Lung (tissue), 12 donors: ENCODE data around the gene GNG12. TPM values are rescaled to one million over a fixed set of nuclear protein-coding genes. Genes with fewer than 3 reads are reported as not detected.
"Not testable (repeated sequence)": the region's sequence is repeated elsewhere in the genome, so short reads cannot be mapped to it uniquely, and the experiment has no call there.

ENCODE experiments used
- ATAC-seq: fragments of 200-7000 bp; cut with Tn5 transposase; one replicate; pipeline ENCODE4 v1.9.1; 2020; ENCODE audit warnings: moderate number of reproducible peaks; ENCODE audit not compliant: insufficient read depth, low FRiP score
- DNase-seq, 3 donors: peaks; one replicate each; pipeline ENCODE4 v3.0.0-alpha.2; 2013 to 2017
- H3K27ac ChIP-seq, 2 donors: one replicate each; pipeline ENCODE4 v1.5.1; 2013; ENCODE audit warnings: mild to moderate bottlenecking in 2 of 2, moderate library complexity in 2 of 2, control low read depth in 1 of 2, inconsistent platforms in 1 of 2, low read depth in 1 of 2, low read length in 1 of 2
- H3K27me3 ChIP-seq, 3 donors: one replicate each; pipeline ENCODE4 v1.5.1; 2013; ENCODE audit warnings: low read length in 2 of 3; ENCODE audit not compliant: control insufficient read depth in 3 of 3, insufficient read depth in 3 of 3
- H3K36me3 ChIP-seq, 4 donors: one replicate each; pipeline ENCODE4 v1.5.1; 2013; ENCODE audit warnings: low read length in 4 of 4, mild to moderate bottlenecking in 1 of 4, moderate library complexity in 1 of 4; ENCODE audit not compliant: control insufficient read depth in 4 of 4, insufficient read depth in 4 of 4
- H3K4me1 ChIP-seq, 5 donors: one replicate each; pipeline ENCODE4 v1.5.1; 2013; ENCODE audit warnings: low read length in 5 of 5, mild to moderate bottlenecking in 2 of 5, moderate library complexity in 1 of 5; ENCODE audit not compliant: control insufficient read depth in 5 of 5, insufficient read depth in 5 of 5
- H3K4me3 ChIP-seq: one replicate; pipeline ENCODE4 v1.5.1; 2013; ENCODE audit warnings: mild to moderate bottlenecking, control low read depth, moderate library complexity
- H3K9ac ChIP-seq, 2 donors: one replicate each; pipeline ENCODE4 v1.5.1; 2013; ENCODE audit warnings: low read length in 2 of 2, control low read depth in 1 of 2; ENCODE audit not compliant: insufficient read depth in 1 of 2
- H3K9me3 ChIP-seq, 4 donors: one replicate each; pipeline ENCODE4 v1.5.1; 2013; ENCODE audit warnings: low read length in 3 of 4, mild to moderate bottlenecking in 1 of 4, moderate library complexity in 1 of 4; ENCODE audit not compliant: control insufficient read depth in 4 of 4, insufficient read depth in 3 of 4
- WGBS, 2 donors: extraction: QIAGEN DNeasy Blood & Tissue Kit; methylation state at CpG; one replicate each; pipeline ENCODE4 v1.1.7; 2013; 5-methylcytosine and 5-hydroxymethylcytosine counted together
- polyA plus RNA-seq, 2 donors: library from polyadenylated mRNA; stranded (reverse); fragments of 200-250 nt; gene quantifications; one replicate each; pipeline ENCODE4 v1.2.1, GENCODE V29; 2013
- total RNA-seq, 2 donors: library from RNA; depleted of rRNA in 1 of 2; stranded (reverse); fragments of >200 nt in 1 of 2; gene quantifications; one replicate each; pipeline ENCODE4 v1.2.1, GENCODE V29; 2014 to 2021
- TF ChIP-seq, protein P1 (sequence below): IDR thresholded peaks from 2 replicates; pipeline ENCODE4 v1.5.1; 2012; ENCODE audit warnings: mild to moderate bottlenecking; ENCODE audit errors: control extremely low read depth, extremely low read depth
- donor health status: control.
- donor health status: control.
- donor health status: Bipolar disorder and iron deficiency.
- donor health status: healthy.
- donor health status: DM: yes; HTN: yes; CAD: no.

GNG12 gene
- total and polyA plus RNA-seq, 4 donors: 14.0 to 68.4 (median 32.1) TPM

- no peak for ATAC-seq
- H3K4me3 ChIP-seq: no peak overlapping the region
- no peak overlapping the region for H3K9ac ChIP-seq
- no peaks in the 10 kb centered on the region for H3K9me3 ChIP-seq
- no peaks in the 10 kb centered on the region for H3K27me3 ChIP-seq
- no peaks in the 10 kb centered on the region for H3K36me3 ChIP-seq
- DNase-seq: no peak
- TF ChIP-seq, protein P1, sequence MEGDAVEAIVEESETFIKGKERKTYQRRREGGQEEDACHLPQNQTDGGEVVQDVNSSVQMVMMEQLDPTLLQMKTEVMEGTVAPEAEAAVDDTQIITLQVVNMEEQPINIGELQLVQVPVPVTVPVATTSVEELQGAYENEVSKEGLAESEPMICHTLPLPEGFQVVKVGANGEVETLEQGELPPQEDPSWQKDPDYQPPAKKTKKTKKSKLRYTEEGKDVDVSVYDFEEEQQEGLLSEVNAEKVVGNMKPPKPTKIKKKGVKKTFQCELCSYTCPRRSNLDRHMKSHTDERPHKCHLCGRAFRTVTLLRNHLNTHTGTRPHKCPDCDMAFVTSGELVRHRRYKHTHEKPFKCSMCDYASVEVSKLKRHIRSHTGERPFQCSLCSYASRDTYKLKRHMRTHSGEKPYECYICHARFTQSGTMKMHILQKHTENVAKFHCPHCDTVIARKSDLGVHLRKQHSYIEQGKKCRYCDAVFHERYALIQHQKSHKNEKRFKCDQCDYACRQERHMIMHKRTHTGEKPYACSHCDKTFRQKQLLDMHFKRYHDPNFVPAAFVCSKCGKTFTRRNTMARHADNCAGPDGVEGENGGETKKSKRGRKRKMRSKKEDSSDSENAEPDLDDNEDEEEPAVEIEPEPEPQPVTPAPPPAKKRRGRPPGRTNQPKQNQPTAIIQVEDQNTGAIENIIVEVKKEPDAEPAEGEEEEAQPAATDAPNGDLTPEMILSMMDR: no peak
- peaks cover 0 to 7% (median 0%) of the 10 kb centered on the region in 5 donors for H3K4me1 ChIP-seq
- H3K27ac ChIP-seq: no peak overlapping the region
- 42 to 47% methylated on average over 1 of the region's 1 CpG for WGBS, 2 donors
These were observed 164.6 kb downstream of the GNG12 start for GRCh38 chr1:67668660-67669059.

DNA sequence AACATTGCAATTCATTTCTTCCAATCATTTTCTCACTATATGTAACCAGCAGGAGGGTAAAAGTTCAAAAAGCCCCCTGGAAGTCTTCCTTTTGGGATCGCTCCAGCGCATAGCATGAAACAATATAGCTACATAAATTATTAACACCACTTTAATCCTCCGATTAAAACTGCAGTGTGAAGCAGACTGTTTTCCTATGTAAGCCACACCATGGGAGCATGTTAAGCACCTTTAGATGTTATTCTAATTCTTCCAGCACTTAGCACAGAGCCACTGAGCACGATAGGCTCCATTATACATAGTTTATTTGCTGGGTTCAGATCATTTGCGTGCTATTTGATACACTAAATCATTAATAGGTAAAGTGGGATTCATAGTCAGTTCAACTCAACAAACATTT, 166.6 kb downstream of the GNG12 start:
- Histone ChIP-seq H3K4me1 (peaks cover 0 to 9% (median 0%) of the 10 kb centered on the region in 5 donors), H3K27me3 (no peaks in the 10 kb centered on the region), H3K36me3 (no peaks in the 10 kb centered on the region), H3K9me3 (no peaks in the 10 kb centered on the region), H3K4me3 (no peak overlapping the region), H3K27ac (no peak overlapping the region), H3K9ac (no peak overlapping the region)
- TF ChIP-seq, protein P1: no peak
- ATAC-seq: no peak
- WGBS, 2 donors: 88 to 94% methylated on average over 5 of the region's 5 CpGs
- DNase-seq: no peak

GRCh38 chr1:67665307-67665706, 168.0 kb downstream of the GNG12 start:
- H3K36me3 ChIP-seq, ATAC-seq, H3K4me1 ChIP-seq, H3K9ac ChIP-seq, H3K9me3 ChIP-seq, H3K27me3 ChIP-seq, DNase-seq, H3K27ac ChIP-seq, H3K4me3 ChIP-seq: not testable (repeated sequence)

- no peaks in the 10 kb centered on the region for H3K9me3 ChIP-seq
- TF ChIP-seq, protein P1: no peak
- H3K36me3 ChIP-seq: no peaks in the 10 kb centered on the region
- peaks cover 0 to 9% (median 0%) of the 10 kb centered on the region in 5 donors for H3K4me1 ChIP-seq
- no peak for ATAC-seq
- H3K9ac ChIP-seq: no peak overlapping the region
- peak in 2 of 3 donors; percentile 40 to 68 for DNase-seq
- no peak overlapping the region for H3K27ac ChIP-seq
- 53 to 62% methylated on average over 1 of the region's 1 CpG for WGBS, 2 donors
- no peak overlapping the region for H3K4me3 ChIP-seq
- H3K27me3 ChIP-seq: no peaks in the 10 kb centered on the region
These were observed 169.2 kb downstream of the GNG12 start for GRCh38 chr1:67664048-67664447.
